Right forelimb (tissue), 1 donor: ENCODE measurements around the gene PLEKHO2.

Experiments used
- DNase-seq: peaks from one replicate; pipeline ENCODE4 v3.0.0-alpha.2; 2018

Gene PLEKHO2

GRCh38 chr15:64915518-64916227 is 74.0 kb downstream of the PLEKHO2 start:
- DNase-seq, result peak; percentile 29

DNA sequence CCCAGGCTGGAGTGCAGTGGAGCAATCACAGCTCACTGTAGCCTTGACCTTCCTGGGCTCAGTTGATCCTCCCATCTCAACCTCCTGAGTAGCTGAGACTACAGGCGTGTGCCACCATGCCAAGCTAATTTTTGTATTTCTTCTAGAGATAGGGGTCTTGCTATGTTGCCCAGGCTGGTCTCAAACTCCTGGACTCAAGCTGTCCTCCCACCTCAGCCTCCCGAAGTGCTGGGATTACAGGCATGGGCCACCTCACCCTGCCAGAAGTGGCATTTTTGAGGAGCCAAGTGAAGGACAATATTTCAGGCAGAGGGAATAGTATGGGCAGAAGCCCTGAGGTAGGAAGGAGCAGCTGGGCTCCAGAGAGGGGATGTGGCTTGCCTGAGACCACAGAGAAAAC is 74.7 kb downstream of the PLEKHO2 start:
- DNase-seq, result peak; percentile 18

DNA sequence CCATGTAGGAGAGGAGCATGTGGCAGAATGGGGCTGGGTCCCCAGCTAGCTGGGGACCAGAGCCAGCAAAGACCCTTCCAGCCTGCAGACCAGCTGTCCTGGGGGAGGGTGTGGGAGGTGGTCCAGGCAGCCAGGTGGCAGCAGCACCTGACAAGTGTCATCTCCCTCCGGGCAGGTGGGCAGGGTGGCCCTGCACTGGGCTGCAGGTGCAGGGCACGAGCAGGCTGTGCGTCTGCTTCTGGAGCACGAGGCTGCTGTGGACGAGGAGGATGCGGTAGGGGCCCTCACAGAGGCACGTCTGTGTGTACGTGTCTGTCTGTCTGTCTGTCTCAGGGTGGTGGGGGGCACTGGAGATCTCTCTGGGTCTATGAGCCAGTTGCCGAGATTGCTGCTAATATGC is 75.5 kb downstream of the PLEKHO2 start:
- DNase-seq, result no peak
